Spleen (tissue), 11 donors: Measurements from ENCODE around the gene PDZD2. TPM values are rescaled to one million over a fixed set of nuclear protein-coding genes. Genes with fewer than 3 reads are reported as not detected.

Source experiments
- DNase-seq: peaks from one replicate; pipeline ENCODE4 v3.0.0-alpha.2; 2020
- H3K27ac ChIP-seq, 8 donors: fragments of 200-600 bp; sonication (generic) in 7 of 8; 1 replicate in 4 of 8; 2 replicates in 4 of 8; pipeline versions ENCODE4 v1.5.0 to v1.8.0; 2016 to 2021; ENCODE audit warnings: inconsistent platforms in 4 of 8, mild to moderate bottlenecking in 4 of 8, moderate library complexity in 1 of 8
- H3K27me3 ChIP-seq, 7 donors: fragments of 200-600 bp; sonication (generic) in 6 of 7; replicated peaks in 1 of 7; 1 replicate in 4 of 7; 2 replicates in 3 of 7; pipeline versions ENCODE4 v1.5.0 to v1.8.0; 2016 to 2021; ENCODE audit warnings: inconsistent platforms in 3 of 7, mild to moderate bottlenecking in 1 of 7
- H3K36me3 ChIP-seq, 6 donors: fragments of 200-600 bp; sonication (generic) in 5 of 6; 1 replicate in 4 of 6; 2 replicates in 2 of 6; pipeline versions ENCODE4 v1.5.0 to v1.8.0; 2016 to 2021; ENCODE audit warnings: inconsistent platforms in 2 of 6
- H3K4me1 ChIP-seq, 6 donors: fragments of 200-600 bp; sonication (generic) in 5 of 6; 1 replicate in 3 of 6; 2 replicates in 3 of 6; pipeline versions ENCODE4 v1.5.0 to v1.8.0; 2016 to 2021; ENCODE audit warnings: inconsistent platforms in 3 of 6
- H3K4me3 ChIP-seq, 8 donors: fragments of 200-600 bp; sonication (generic) in 7 of 8; 1 replicate in 4 of 8; 2 replicates in 4 of 8; pipeline versions ENCODE4 v1.5.0 to v1.8.0; 2016 to 2021; ENCODE audit warnings: inconsistent platforms in 4 of 8, mild to moderate bottlenecking in 4 of 8, moderate library complexity in 2 of 8
- H3K9me3 ChIP-seq, 8 donors: fragments of 200-600 bp; sonication (generic) in 7 of 8; 1 replicate in 4 of 8; 2 replicates in 4 of 8; pipeline versions ENCODE4 v1.5.0 to v1.8.0; 2016 to 2021; ENCODE audit warnings: inconsistent platforms in 4 of 8
- CTCF ChIP-seq, 11 experiments: fragments of 200-600 bp in 7 of 11; fragments of 450-650 bp in 4 of 11; sonication (generic) in 4 of 11; IDR thresholded peaks in 8 of 11; conservative IDR thresholded peaks in 3 of 11; 1 replicate in 7 of 11; 2 replicates in 4 of 11; pipeline versions ENCODE4 v1.4.0 to v1.8.0; 2016 to 2021; ENCODE audit warnings: antibody characterized with exemption in 11 of 11, inconsistent platforms in 4 of 11, mild to moderate bottlenecking in 1 of 11
- POLR2A ChIP-seq, 3 donors: fragments of 450-650 bp; IDR thresholded peaks; one replicate each; pipeline ENCODE4 v1.5.1; 2017; ENCODE audit warnings: antibody characterized with exemption in 3 of 3, mild to moderate bottlenecking in 1 of 3
- POLR2AphosphoS5 ChIP-seq, 3 donors: sonication (generic); formaldehyde crosslinking; IDR thresholded peaks; one replicate each; pipeline ENCODE4 v1.5.1; 2017; ENCODE audit warnings: antibody characterized with exemption in 3 of 3
- WGBS, 5 donors: extraction: QIAGEN DNeasy Blood & Tissue Kit in 3 of 5; methylation state at CpG; one replicate each; pipeline versions ENCODE4 v1.1.5 to v1.1.7; 2013 to 2018; 5-methylcytosine and 5-hydroxymethylcytosine counted together
- intact Hi-C: fragments of 100-400 bp; cut with DNase I; formaldehyde crosslinking; loops from one replicate; pipeline ENCODE4 v1.15.0; 2023; ENCODE audit warnings: low total_unique reads
- polyA plus RNA-seq, 3 donors: library from polyadenylated mRNA; stranded (reverse); fragments of 200-250 nt; gene quantifications; one replicate each; pipeline ENCODE4 v1.2.1, GENCODE V29; 2013
- total RNA-seq, 7 donors: library from RNA; depleted of rRNA in 3 of 7; stranded (reverse); fragments of >200 nt in 3 of 7; fragmentation: NEBNext Ultra II Directional in 4 of 7; extraction: Animal tissue kit (Norgen Biotek cat#: 25700) in 4 of 7; gene quantifications; one replicate each; pipeline versions ENCODE4 v1.1.0 to v1.2.1, GENCODE V29; 2016 to 2021
- donor health status: healthy with polysubstance abuse.
- donor health status: DM: no; HTN: no; CAD: no; lungs with moderate emphysema.
- donor health status: DM: no; HTN: no; CAD: no.
- donor health status: Bipolar disorder and iron deficiency.
- donor health status: healthy.
- donor health status: DM: no; HTN: no; CAD: no.
- donor health status: DM: yes; HTN: yes; CAD: no.

Gene PDZD2
- total and polyA plus RNA-seq, 10 donors: 0.09 to 4.7 (median 2.4) TPM

GRCh38 chr5:31645420-31646081 lies 6.6 kb downstream of the PDZD2 start:
- peaks cover 0 to 10% (median 0%) of the 10 kb centered on the region in 7 donors for H3K27me3 ChIP-seq
- H3K9me3 ChIP-seq: no peaks in the 10 kb centered on the region
- no peaks in the 10 kb centered on the region for H3K36me3 ChIP-seq
- no peak overlapping the region for H3K27ac ChIP-seq
- TF ChIP-seq CTCF (IDR thresholded peaks at IDR 0.05 in 8 of 11, conservative IDR thresholded peaks at IDR 0.05 in 3 of 11) (no peak), POLR2AphosphoS5 (IDR thresholded peaks at IDR 0.05) (no peak), POLR2A (IDR thresholded peaks at IDR 0.05) (no peak)
- intact Hi-C loops: no loop called here
- WGBS, 5 donors: 81 to 87% (median 81%) methylated on average over 11 of the region's 11 CpGs
- H3K4me3 ChIP-seq: no peak overlapping the region
- no peak for DNase-seq
- H3K4me1 ChIP-seq: no peaks in the 10 kb centered on the region

- Histone ChIP-seq H3K9me3 (no peaks in the 10 kb centered on the region), H3K27me3 (peaks cover 0 to 9% (median 0%) of the 10 kb centered on the region in 7 donors), H3K36me3 (no peaks in the 10 kb centered on the region), H3K4me3 (no peak overlapping the region), H3K27ac (no peak overlapping the region), H3K4me1 (no peaks in the 10 kb centered on the region)
- intact Hi-C loops: no loop called here
- DNase-seq: no peak
- no peak for TF ChIP-seq CTCF (IDR thresholded peaks at IDR 0.05 in 8 of 11, conservative IDR thresholded peaks at IDR 0.05 in 3 of 11)
- TF ChIP-seq POLR2AphosphoS5 (IDR thresholded peaks at IDR 0.05): no peak
- no peak for TF ChIP-seq POLR2A (IDR thresholded peaks at IDR 0.05)
- WGBS, 5 donors: 87 to 91% (median 90%) methylated on average over 6 of the region's 6 CpGs
Measured at GRCh38 chr5:31648326-31648725, 9.4 kb downstream of the PDZD2 start.

GRCh38 chr5:31651241-31651640 lies 12.3 kb downstream of the PDZD2 start:
- TF ChIP-seq POLR2A (IDR thresholded peaks at IDR 0.05): no peak
- no peak for TF ChIP-seq POLR2AphosphoS5 (IDR thresholded peaks at IDR 0.05)
- no peak for TF ChIP-seq CTCF (IDR thresholded peaks at IDR 0.05 in 8 of 11, conservative IDR thresholded peaks at IDR 0.05 in 3 of 11)
- H3K4me1 ChIP-seq: no peaks in the 10 kb centered on the region
- no peak overlapping the region for H3K4me3 ChIP-seq
- DNase-seq: no peak
- peaks cover 0 to 13% (median 0%) of the 10 kb centered on the region in 7 donors for H3K27me3 ChIP-seq
- no peak overlapping the region for H3K27ac ChIP-seq
- no peaks in the 10 kb centered on the region for H3K36me3 ChIP-seq
- 85 to 95% (median 90%) methylated on average over 3 of the region's 3 CpGs for WGBS, 5 donors
- no peaks in the 10 kb centered on the region for H3K9me3 ChIP-seq
- intact Hi-C loops: no loop called here

- H3K27me3 ChIP-seq: peaks cover 0 to 16% (median 0%) of the 10 kb centered on the region in 7 donors
- TF ChIP-seq CTCF (IDR thresholded peaks at IDR 0.05 in 8 of 11, conservative IDR thresholded peaks at IDR 0.05 in 3 of 11) (no peak), POLR2A (IDR thresholded peaks at IDR 0.05) (no peak)
- no peak overlapping the region for H3K4me3 ChIP-seq
- H3K4me1 ChIP-seq: no peaks in the 10 kb centered on the region
- intact Hi-C loops: no loop called here
- no peak for DNase-seq
- no peaks in the 10 kb centered on the region for H3K36me3 ChIP-seq
- peaks cover 0 to 5% (median 0%) of the 10 kb centered on the region in 8 donors for H3K9me3 ChIP-seq
- H3K27ac ChIP-seq: no peak overlapping the region
- 90 to 98% (median 94%) methylated on average over 3 of the region's 3 CpGs for WGBS, 5 donors
Measured at GRCh38 chr5:31655491-31655890, 16.6 kb downstream of the PDZD2 start.
